Prostate gland (tissue), 2 donors: ENCODE results near the gene STAT3.

Experiments used
- CTCF ChIP-seq, 4 experiments: fragments of 200-600 bp in 2 of 4; fragments of 450-650 bp in 2 of 4; sonication (generic) in 2 of 4; IDR thresholded peaks; 1 replicate in 3 of 4; 2 replicates in 1 of 4; pipeline ENCODE4 v1.5.1; 2016 to 2019; ENCODE audit warnings: antibody characterized with exemption in 4 of 4, mild to moderate bottlenecking in 2 of 4, moderate library complexity in 2 of 4
- POLR2A ChIP-seq: fragments of 450-650 bp; IDR thresholded peaks from one replicate; pipeline ENCODE4 v1.6.1; 2016; ENCODE audit warnings: antibody characterized with exemption, mild to moderate bottlenecking

GRCh38 chr17:42294469-42295398, 93.5 kb downstream of the STAT3 start:
- TF ChIP-seq CTCF (IDR thresholded peaks at IDR 0.05) (no peak), POLR2A (no peak)
